ENCODE measurements around the gene KLF4.

DNA sequence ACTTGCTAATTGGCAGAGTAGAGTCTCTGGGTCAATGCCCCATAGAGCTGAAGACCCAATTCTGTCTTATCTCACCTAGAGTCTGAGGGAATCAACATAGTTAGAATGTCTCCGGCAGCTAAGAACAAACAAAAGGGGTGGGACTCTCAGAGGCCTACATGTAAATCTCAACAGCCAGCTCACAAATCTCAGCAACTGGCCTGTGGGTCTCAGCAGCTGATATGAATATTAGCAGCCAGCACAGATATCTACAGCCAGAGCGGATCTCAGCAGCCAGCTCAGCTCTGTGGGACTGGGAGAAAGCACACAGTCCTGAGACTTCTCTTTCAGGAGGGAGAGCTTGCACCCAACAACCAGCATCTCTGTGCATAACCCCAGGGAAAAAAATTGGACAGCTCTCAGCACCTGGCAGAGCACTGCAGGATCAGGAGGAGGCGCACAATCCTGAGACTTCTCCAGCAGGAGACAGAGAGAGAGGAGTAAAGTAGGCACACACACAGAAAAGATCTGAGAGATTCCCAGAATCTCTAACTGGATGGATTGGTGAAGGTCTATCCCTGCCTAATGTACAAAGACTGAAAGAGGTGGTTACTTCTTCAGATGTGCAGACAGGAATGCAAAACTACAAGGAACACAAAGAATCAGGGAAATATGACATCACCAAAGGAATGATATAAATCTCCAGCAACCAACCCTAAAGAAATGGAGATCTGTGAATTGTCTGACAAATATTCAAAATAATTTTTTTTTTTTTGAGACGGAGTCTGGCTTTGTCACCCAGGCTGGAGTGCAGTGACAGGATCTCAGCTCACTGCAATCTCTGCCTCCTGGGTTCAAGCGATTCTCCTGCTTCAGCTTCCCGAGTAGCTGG, 29.2 kb downstream of the KLF4 start:
- TF ChIP-seq, protein P1, sequence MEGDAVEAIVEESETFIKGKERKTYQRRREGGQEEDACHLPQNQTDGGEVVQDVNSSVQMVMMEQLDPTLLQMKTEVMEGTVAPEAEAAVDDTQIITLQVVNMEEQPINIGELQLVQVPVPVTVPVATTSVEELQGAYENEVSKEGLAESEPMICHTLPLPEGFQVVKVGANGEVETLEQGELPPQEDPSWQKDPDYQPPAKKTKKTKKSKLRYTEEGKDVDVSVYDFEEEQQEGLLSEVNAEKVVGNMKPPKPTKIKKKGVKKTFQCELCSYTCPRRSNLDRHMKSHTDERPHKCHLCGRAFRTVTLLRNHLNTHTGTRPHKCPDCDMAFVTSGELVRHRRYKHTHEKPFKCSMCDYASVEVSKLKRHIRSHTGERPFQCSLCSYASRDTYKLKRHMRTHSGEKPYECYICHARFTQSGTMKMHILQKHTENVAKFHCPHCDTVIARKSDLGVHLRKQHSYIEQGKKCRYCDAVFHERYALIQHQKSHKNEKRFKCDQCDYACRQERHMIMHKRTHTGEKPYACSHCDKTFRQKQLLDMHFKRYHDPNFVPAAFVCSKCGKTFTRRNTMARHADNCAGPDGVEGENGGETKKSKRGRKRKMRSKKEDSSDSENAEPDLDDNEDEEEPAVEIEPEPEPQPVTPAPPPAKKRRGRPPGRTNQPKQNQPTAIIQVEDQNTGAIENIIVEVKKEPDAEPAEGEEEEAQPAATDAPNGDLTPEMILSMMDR (IDR thresholded peaks at IDR 0.05) = no peak
- TF ChIP-seq POLR2A (IDR thresholded peaks at IDR 0.05) = no peak
